ENCODE data around the gene FBRS. TPM values are rescaled to one million over a fixed set of nuclear protein-coding genes. Genes with fewer than 3 reads are reported as not detected.

FBRS gene
- total RNA-seq, 1 donor from 2014 or later = 8.2 TPM

GRCh38 chr16:30641378-30641982, 16.8 kb upstream of the FBRS start:
- no peak for FAIRE-seq
- no peak for DNase-seq (ENCODE audit: low spot score in 2 of 2)

DNA sequence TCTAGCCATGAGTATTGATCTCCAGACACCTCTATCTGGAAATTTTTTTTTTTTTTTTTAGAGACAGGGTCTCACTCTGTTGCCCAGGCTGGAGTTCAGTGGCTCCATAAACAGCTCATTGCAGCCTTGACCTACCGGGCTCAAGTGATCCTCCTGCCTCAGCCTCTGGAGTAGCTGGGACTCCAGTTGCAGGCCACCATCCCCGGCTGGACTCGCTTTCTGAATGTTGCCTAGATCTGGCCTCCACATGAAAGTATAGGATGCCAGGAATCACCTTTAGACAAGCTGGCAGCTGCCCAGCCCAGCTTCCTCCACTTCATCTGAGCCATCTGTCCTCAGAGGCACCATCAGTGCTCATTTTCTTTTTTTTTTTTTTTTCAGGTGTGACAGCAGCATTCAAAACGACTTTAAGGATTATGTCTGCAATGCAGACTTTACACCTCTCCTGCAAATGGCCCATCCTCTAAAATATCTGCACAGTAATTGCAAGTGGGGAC, 13.8 kb upstream of the FBRS start:
- no peak for FAIRE-seq
- DNase-seq (ENCODE audit: low spot score in 2 of 2) = no peak

GRCh38 chr16:30645727-30646126, 12.5 kb upstream of the FBRS start:
- DNase-seq (ENCODE audit: low spot score in 2 of 2) (no peak), FAIRE-seq (no peak)

- FAIRE-seq = no peak
- no peak for DNase-seq (ENCODE audit: low spot score in 2 of 2)
Measured at GRCh38 chr16:30647274-30647571, 11.0 kb upstream of the FBRS start.

- DNase-seq (ENCODE audit: low spot score in 2 of 2) = peak in 1 of 2 donors; percentile 4
Measured at GRCh38 chr16:30649725-30650368, 8.4 kb upstream of the FBRS start.

GRCh38 chr16:30650369-30651123, 7.7 kb upstream of the FBRS start, which contains the start of gene PRR14:
TSS of gene PRR14 (plus strand) at chr16:30650960. CDS start at chr16:30651646, 686 bp downstream.
- FAIRE-seq = peak; percentile 93
- peak; percentile 92 to 93 for DNase-seq (ENCODE audit: low spot score in 2 of 2)

More at GRCh38 chr16:30649725-30650368, 8.4 kb upstream of the FBRS start:
- FAIRE-seq = no peak

DNA sequence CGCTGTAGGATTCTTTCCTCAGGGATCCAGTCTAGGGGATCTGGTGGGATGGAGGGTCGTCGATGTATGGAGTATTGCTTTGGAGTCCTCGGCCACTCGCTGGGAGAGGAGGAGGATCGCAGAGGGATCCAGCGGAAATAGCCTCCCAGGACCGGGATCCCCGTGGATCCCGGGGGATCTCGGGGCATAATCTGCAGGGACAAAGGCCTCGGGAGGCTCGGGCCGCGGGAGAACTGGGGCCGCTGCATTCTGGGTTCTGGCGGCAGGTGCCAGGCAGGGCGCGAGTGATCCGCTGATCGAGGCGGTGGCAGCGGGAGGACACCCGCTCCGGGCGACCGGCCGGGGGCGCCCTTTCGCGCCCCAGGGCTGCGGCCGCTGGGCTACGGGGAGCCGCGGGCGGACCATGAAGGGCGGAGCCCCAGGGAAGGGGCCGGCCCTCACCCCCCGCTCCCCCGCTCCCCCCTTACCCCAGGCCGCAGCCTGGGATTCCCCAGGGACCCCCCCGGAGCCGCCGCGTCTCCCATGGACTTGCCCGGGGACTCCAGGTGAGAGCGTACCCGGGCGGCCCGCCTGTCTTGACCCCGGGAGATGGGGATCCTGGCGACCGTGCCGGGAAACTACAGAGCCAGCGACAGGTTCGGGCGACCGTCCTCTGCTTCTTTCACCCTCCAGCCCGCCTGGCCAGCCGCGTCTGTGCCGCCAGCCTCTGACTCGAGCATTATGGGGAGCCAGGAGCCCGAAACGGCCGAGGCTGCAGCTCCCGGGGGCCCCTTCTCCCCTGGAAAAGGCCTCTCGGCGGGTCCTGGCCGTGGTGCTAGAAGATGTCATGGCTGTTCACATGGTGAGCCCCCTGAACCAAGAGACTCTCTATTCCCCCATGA, 6.9 kb upstream of the FBRS start:
- DNase-seq (ENCODE audit: low spot score in 2 of 2) (peak; percentile 77 to 82), FAIRE-seq (no peak)

- DNase-seq (ENCODE audit: low spot score in 2 of 2) (peak in 1 of 2 donors; percentile 23), FAIRE-seq (no peak)
Measured at GRCh38 chr16:30652005-30652296, 6.3 kb upstream of the FBRS start.

DNA sequence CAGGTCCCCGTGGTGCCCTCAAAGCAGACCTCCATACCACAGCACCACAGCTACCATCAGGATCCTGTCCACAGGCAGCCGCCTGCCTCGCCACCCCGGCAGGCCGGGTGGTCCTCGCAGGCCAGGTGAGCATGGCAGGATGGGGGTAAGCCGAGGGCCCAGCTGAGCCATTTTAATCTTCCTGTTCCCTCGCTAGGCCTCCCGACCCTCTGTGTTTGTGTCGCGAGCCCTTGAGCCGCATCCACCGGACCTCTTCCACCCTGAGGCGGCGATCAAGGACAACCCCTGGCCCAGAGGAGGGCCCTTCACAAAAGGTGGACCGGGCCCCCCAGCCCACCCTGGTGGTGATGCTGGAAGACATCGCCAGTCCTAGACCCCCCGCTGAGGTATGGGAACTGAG, 5.5 kb upstream of the FBRS start:
- no peak for FAIRE-seq
- no peak for DNase-seq (ENCODE audit: low spot score in 2 of 2)

- no peak for DNase-seq (ENCODE audit: low spot score in 2 of 2)
- no peak for FAIRE-seq
Measured at GRCh38 chr16:30654856-30655255, 3.4 kb upstream of the FBRS start.

- DNase-seq (ENCODE audit: low spot score in 2 of 2) = no peak
- no peak for FAIRE-seq
Measured at GRCh38 chr16:30655815-30656347, 2.4 kb upstream of the FBRS start.

DNA sequence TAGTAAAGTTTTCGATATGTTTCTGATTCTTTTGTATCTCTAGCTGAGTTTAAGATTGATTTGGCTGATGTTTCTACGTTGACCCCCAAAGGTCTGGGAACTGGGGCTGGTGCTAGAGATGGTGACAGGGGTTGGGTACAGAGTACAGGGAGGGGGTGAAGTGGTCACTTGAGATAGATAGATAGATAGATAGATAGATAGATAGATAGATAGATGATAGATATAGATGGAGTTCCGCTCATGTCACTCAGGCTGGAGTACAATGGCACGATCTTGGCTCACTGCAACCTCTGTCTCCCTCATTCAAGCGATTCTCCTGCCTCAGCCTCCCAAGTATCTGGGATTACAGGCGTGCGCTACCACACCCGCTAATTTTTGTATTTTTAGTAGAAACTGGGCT, 1.8 kb upstream of the FBRS start:
- DNase-seq (ENCODE audit: low spot score in 2 of 2) (no peak), FAIRE-seq (no peak)

DNA sequence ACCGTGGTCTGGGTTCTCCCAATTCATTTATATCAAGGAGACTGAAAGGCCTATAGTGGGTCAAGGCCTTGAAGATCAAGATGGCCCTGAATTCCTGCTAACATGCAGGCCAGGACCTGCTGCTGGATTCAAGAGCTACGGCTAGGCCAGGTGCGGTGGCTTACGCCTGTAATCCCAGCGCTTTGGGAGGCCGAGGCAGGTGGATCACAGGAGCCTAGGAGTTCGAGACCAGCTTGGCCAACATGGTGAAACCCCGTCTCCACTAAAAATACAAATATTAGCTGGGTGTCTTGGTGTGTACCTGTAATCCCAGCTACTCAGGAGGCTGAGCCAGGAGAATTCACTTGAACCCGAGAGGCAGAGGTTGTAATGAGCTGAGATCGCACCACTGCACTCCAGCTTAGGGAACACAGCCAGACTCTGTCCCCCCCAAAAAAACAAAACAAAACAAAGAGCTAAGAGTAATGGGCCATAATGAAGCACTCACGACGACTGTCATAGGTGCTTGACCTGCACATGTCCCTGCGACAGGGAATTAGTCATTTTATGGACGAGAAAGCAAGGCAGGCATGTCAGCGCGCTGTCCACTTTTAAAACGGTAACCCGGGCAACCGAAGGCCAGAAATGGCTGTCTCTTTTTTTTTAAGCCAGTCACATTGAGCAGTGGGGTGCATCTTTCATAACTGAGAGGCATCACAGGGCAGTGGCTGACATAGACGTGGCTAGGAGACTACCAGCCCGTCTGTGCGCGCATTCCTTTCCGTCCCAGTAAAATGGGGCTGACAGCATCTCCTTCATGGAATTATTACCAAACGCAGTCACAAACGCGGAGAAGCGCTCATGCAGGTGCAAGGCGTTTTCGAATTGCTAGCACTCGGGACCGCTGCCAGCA, 1.0 kb upstream of the FBRS start:
- FAIRE-seq (no peak), DNase-seq (ENCODE audit: low spot score in 2 of 2) (peak; percentile 10 to 33)

DNA sequence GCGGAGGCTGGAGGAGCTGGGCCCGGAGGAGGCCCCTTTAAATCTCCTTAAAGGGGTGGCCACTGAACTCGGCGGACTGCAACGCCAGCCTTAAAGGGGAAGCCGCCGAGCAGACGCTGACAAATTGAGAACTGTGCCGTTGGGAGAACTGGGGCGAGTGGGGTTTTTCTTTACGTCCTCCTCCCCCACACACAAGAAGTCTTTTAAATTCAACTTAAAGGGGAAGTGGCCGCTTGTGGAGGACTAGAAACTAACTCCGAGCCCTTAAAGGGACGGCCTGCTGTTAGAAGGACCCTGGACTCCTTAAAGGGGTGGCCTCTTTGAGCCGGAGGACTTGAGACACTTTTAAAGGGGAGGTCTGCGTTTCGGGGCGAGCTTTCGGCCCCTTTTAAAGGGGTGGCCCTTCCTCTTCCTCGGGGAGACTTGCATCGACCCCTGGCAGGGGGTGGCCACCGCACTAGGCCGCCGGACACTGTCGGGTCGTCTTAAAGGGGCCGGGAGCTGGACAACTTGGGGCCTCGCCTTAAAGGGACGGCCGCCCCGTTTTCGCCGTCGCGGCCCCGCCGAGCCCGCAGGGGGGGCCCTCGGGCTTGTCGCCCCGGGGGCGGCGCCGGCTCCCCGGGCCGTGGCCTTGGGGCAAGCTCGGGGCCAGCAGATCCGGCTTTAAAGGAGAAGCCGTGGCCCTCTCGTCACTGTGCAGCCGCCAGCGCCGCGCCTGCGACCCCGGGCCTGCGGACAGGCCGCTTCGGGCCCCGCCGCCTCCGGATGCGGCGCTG, 688 bp downstream of the FBRS start:
- no peak for FAIRE-seq
- DNase-seq (ENCODE audit: low spot score in 2 of 2) = peak; percentile 85 to 92

GRCh38 chr16:30659507-30660423, 1.5 kb downstream of the FBRS start:
- FAIRE-seq (no peak), DNase-seq (ENCODE audit: low spot score in 2 of 2) (peak; percentile 22 to 27)

DNA sequence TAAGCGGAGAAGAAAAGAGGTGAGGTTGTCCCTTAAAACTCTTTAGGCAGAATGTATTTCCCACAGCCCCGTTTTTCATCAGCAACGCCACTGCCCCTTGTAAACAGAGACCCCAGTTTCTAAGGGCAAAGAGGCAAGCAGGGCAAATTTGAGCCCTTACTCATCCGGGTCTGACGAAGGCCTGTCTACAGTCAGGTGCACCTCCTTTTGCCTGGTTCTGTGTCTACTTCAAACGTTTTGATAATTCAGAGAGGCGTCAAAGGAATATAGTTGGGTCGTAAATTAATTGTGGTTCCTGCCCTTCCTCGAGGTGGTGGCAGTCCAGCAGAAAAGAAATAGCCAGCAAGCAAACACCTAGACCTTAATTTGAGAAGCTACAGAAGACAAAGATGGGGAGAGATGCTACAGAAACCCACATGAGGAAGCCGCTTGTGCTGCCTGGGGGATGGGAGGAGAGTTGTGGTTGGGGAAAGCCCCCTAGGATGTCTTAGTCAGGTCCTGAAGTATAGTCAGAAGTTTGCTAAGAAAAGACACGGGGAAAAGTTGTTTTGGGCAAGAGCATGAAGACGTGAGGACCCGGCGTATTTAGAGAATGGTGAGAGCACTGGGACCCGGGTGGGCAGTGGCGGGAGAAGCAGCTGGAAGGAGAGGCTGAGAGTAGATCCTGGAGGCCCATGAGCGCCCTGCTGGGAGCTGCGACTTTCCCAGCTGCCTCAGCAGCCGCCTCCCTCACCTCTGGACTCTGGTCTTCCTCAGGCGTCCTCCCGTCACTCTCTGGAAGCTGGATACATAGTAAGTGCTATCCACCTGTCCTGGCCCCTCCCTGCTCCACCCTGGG, 2.4 kb downstream of the FBRS start:
- no peak for FAIRE-seq

DNA sequence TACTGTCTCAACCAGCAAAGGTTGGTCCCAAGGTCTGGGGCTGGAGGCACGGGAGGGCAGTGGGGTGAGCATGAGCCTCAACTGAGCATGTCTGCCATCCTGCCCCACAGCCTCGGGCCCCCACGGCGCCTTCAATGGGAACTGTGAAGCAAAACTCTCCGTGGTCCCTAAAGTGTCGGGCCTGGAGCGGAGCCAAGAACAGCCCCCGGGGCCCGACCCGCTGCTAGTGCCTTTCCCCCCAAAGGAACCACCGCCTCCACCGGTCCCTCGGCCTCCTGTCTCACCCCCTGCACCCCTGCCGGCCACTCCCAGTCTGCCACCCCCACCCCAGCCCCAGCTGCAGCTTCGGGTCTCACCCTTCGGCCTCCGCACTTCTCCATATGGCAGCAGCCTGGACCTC, 4.2 kb downstream of the FBRS start:
- no peak for FAIRE-seq
- peak in 1 of 2 donors; percentile 19 for DNase-seq (ENCODE audit: low spot score in 2 of 2)

More for the DNA sequence above, 2.4 kb downstream of the FBRS start:
- no peak for DNase-seq (ENCODE audit: low spot score in 2 of 2)

Data from frontal cortex (tissue), 4 donors.